NCI-H2196 (cell line): ENCODE results near the gene CEP250.
A peak's percentile ranks its signal among the peaks of the same experiment; 100 is the strongest.
"Not testable (repeated sequence)": the region's sequence is repeated elsewhere in the genome, so short reads cannot be mapped to it uniquely, and the experiment has no call there.

ENCODE experiments used
- DNase-seq: peaks from one replicate; lab custom pipeline; 2025; ENCODE audit not compliant: unreplicated experiment; lab: John Stamatoyannopoulos, UW

Gene CEP250

GRCh38 chr20:35491823-35492222 is 36.4 kb downstream of the CEP250 start:
- DNase-seq = no peak

- DNase-seq = no peak
Observed at GRCh38 chr20:35492352-35492751, 37.0 kb downstream of the CEP250 start.

- DNase-seq = no peak
Observed at GRCh38 chr20:35496481-35496880, 41.1 kb downstream of the CEP250 start.

- no peak for DNase-seq
Observed at GRCh38 chr20:35497320-35497719, 41.9 kb downstream of the CEP250 start.

- no peak for DNase-seq
Observed at GRCh38 chr20:35497780-35498189, 42.4 kb downstream of the CEP250 start.

- no peak for DNase-seq
Observed at GRCh38 chr20:35499271-35499670, 43.9 kb downstream of the CEP250 start.

GRCh38 chr20:35502352-35502751 is 47.0 kb downstream of the CEP250 start:
- no peak for DNase-seq

- DNase-seq = no peak
Observed at GRCh38 chr20:35503281-35503680, 47.9 kb downstream of the CEP250 start.

- peak; percentile 83 for DNase-seq
Observed at GRCh38 chr20:35503841-35504561, 48.6 kb downstream of the CEP250 start.

- DNase-seq = no peak
Observed at GRCh38 chr20:35504751-35505150, 49.4 kb downstream of the CEP250 start.

- DNase-seq = no peak
Observed at GRCh38 chr20:35506179-35506578, 50.8 kb downstream of the CEP250 start.

- DNase-seq = no peak
Observed at GRCh38 chr20:35506872-35507638, 51.7 kb downstream of the CEP250 start.

GRCh38 chr20:35508493-35509218 is 53.3 kb downstream of the CEP250 start:
- DNase-seq = no peak

GRCh38 chr20:35510951-35511735 is 55.7 kb downstream of the CEP250 start:
- no peak for DNase-seq

- peak; percentile 68 for DNase-seq
Observed at GRCh38 chr20:35511814-35512420, 56.5 kb downstream of the CEP250 start.

GRCh38 chr20:35514371-35514932 is 59.1 kb downstream of the CEP250 start:
- DNase-seq = no peak

GRCh38 chr20:35515341-35515740 is 59.9 kb downstream of the CEP250 start:
- DNase-seq = no peak

- DNase-seq = peak; percentile 45
Observed at GRCh38 chr20:35515949-35516645, 60.7 kb downstream of the CEP250 start.

- peak; percentile 33 for DNase-seq
Observed at GRCh38 chr20:35517125-35517524, 61.7 kb downstream of the CEP250 start.

- not testable (repeated sequence) for DNase-seq
Observed at GRCh38 chr20:35517767-35518166, 62.4 kb downstream of the CEP250 start.
